ENCODE measurements around the gene PTDSS2.

- TF ChIP-seq CTCF (conservative IDR thresholded peaks at IDR 0.05; ENCODE audit: low read depth in 2 of 2): no peak
- TF ChIP-seq POLR2AphosphoS5 (IDR thresholded peaks at IDR 0.05; ENCODE audit: low read depth): no peak
- no peak for TF ChIP-seq JUNB (IDR thresholded peaks at IDR 0.05; ENCODE audit: unreplicated experiment)
- no peak for TF ChIP-seq EZH2 (IDR thresholded peaks at IDR 0.05; ENCODE audit: low read depth, unreplicated experiment)
- TF ChIP-seq REST (IDR thresholded peaks at IDR 0.05; ENCODE audit: unreplicated experiment): no peak
- TF ChIP-seq EZH2phosphoT487 (IDR thresholded peaks at IDR 0.05; ENCODE audit: unreplicated experiment): no peak
- TF ChIP-seq ETS1 (IDR thresholded peaks at IDR 0.05): no peak
- TF ChIP-seq CREB1 (CRISPR knock-in tag; IDR thresholded peaks at IDR 0.05; ENCODE audit: low read depth): no peak
- no peak for TF ChIP-seq ZNF331 (CRISPR knock-in tag; IDR thresholded peaks at IDR 0.05; ENCODE audit: low read depth)
- TF ChIP-seq ZNF462 (CRISPR knock-in tag; IDR thresholded peaks at IDR 0.05): no peak
- no peak for TF ChIP-seq NANOG (IDR thresholded peaks at IDR 0.05; ENCODE audit: borderline replicate concordance)
- TF ChIP-seq ZNF114 (CRISPR knock-in tag; IDR thresholded peaks at IDR 0.05): no peak
Measured at GRCh38 chr11:476416-476815, 26.3 kb downstream of the PTDSS2 start.

Data from GM23338 (cell line).